Osteoblast (primary cell): ENCODE data around the gene RBM17. TPM values are rescaled to one million over a fixed set of nuclear protein-coding genes. Genes with fewer than 3 reads are reported as not detected.

Experiments
- DNase-seq: peaks from one replicate; pipeline ENCODE4 v3.0.0; 2011; ENCODE audit warnings: low spot score, mixed read lengths; ENCODE audit not compliant: insufficient read length; ENCODE audit errors: missing footprints
- H2AFZ ChIP-seq: 2 replicates; pipeline ENCODE4 v1.6.0; 2011; ENCODE audit warnings: mild to moderate bottlenecking, low read length
- H3K27ac ChIP-seq: 2 replicates; pipeline ENCODE4 v1.5.1; 2011; ENCODE audit warnings: mild to moderate bottlenecking, low read depth, low read length, moderate library complexity
- H3K27me3 ChIP-seq: 2 replicates; pipeline ENCODE4 v1.6.0; 2012; ENCODE audit warnings: mild to moderate bottlenecking, control low read depth, inconsistent platforms, low read length, moderate library complexity; ENCODE audit not compliant: insufficient read depth
- H3K36me3 ChIP-seq: 2 replicates; pipeline ENCODE4 v1.5.1; 2011; ENCODE audit warnings: mild to moderate bottlenecking, low read length, control low read depth, moderate library complexity; ENCODE audit not compliant: insufficient read depth
- H3K4me1 ChIP-seq: 2 replicates; pipeline ENCODE4 v1.5.1; 2011; ENCODE audit warnings: mild to moderate bottlenecking, low read length, control low read depth, moderate library complexity; ENCODE audit not compliant: insufficient read depth
- H3K4me2 ChIP-seq: 2 replicates; pipeline ENCODE4 v1.6.0; 2011; ENCODE audit warnings: mild to moderate bottlenecking, low read length; ENCODE audit not compliant: insufficient read depth
- H3K4me3 ChIP-seq: fragments of 200-600 bp; sonication (generic); 3 replicates; pipeline ENCODE4 v1.5.1; 2012; ENCODE audit warnings: mild to moderate bottlenecking, low read length, inconsistent platforms; ENCODE audit not compliant: insufficient read depth
- H3K79me2 ChIP-seq: 2 replicates; pipeline ENCODE4 v1.6.0; 2012; ENCODE audit warnings: mild to moderate bottlenecking, low read length, control low read depth, inconsistent platforms; ENCODE audit not compliant: insufficient read depth
- H3K9me3 ChIP-seq: 2 replicates; pipeline ENCODE4 v1.5.1; 2011; ENCODE audit warnings: low read depth, low read length, control low read depth
- H4K20me1 ChIP-seq: 2 replicates; pipeline ENCODE4 v1.6.0; 2012; ENCODE audit warnings: mild to moderate bottlenecking, low read length, control low read depth; ENCODE audit not compliant: insufficient read depth
- CTCF ChIP-seq: IDR thresholded peaks from 2 replicates; pipeline ENCODE4 v1.5.1; 2011; ENCODE audit warnings: mild to moderate bottlenecking, low read depth, low read length, moderate library complexity; ENCODE audit errors: extremely low read depth
- total RNA-seq: library from RNA; depleted of rRNA; stranded (reverse); fragments of >200 nt; gene quantifications from 2 replicates; pipeline ENCODE4 v1.2.3, GENCODE V29; 2012

The RBM17 gene
- total RNA-seq, 1 donor: 29.3 TPM

- Histone ChIP-seq H3K9me3 (no peaks in the 10 kb centered on the region), H2AFZ (peak overlapping the region; percentile 83), H3K79me2 (no peaks in the 10 kb centered on the region), H3K4me3 (peak overlapping the region; percentile 31), H4K20me1 (peaks cover 5% of the 10 kb centered on the region), H3K27me3 (no peaks in the 10 kb centered on the region), H3K27ac (no peak overlapping the region), H3K4me1 (peaks cover 2% of the 10 kb centered on the region), H3K36me3 (no peaks in the 10 kb centered on the region), H3K4me2 (peak overlapping the region; percentile 66)
- DNase-seq: peak; percentile 96
- peak; percentile 73 for TF ChIP-seq CTCF
Observed at GRCh38 chr10:6151087-6151977, 62.5 kb downstream of the RBM17 start.

- Histone ChIP-seq H3K27ac (no peak overlapping the region), H4K20me1 (no peaks in the 10 kb centered on the region), H3K4me1 (peaks cover 2% of the 10 kb centered on the region), H3K9me3 (no peaks in the 10 kb centered on the region), H3K27me3 (no peaks in the 10 kb centered on the region), H3K36me3 (no peaks in the 10 kb centered on the region), H2AFZ (no peak overlapping the region), H3K4me2 (no peak overlapping the region), H3K4me3 (no peak overlapping the region), H3K79me2 (no peaks in the 10 kb centered on the region)
- no peak for DNase-seq
- no peak for TF ChIP-seq CTCF
Observed at GRCh38 chr10:6153845-6154244, 65.0 kb downstream of the RBM17 start.

DNA sequence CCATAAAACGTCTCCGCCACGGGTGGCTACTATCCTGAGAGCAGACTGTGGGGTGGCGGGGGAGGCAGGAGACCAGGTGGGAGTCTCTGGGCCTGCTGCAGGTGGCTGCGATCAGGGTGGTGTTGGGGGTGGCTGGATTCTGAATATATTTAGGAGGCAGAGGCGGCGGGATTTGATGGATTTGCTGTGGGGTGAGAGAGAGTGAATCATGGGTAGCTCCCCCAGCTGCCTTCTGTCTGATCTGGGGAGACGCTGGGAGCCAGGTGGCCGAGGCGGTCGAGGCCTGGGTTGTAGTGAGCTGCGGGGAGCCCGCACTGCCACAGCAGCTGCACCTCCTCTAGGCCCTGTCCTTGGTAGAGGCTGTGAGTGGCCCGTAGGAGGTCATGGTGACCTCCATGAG, 65.7 kb downstream of the RBM17 start:
- H3K4me1 ChIP-seq: peaks cover 2% of the 10 kb centered on the region
- TF ChIP-seq CTCF: no peak
- H3K9me3 ChIP-seq: no peaks in the 10 kb centered on the region
- H3K4me3 ChIP-seq: no peak overlapping the region
- H3K36me3 ChIP-seq: no peaks in the 10 kb centered on the region
- no peak for DNase-seq
- no peak overlapping the region for H3K4me2 ChIP-seq
- no peaks in the 10 kb centered on the region for H4K20me1 ChIP-seq
- H2AFZ ChIP-seq: no peak overlapping the region
- H3K79me2 ChIP-seq: no peaks in the 10 kb centered on the region
- no peaks in the 10 kb centered on the region for H3K27me3 ChIP-seq
- H3K27ac ChIP-seq: no peak overlapping the region

GRCh38 chr10:6158276-6158675, 69.4 kb downstream of the RBM17 start:
- no peak for TF ChIP-seq CTCF
- H3K27ac ChIP-seq: peak overlapping the region; percentile 87
- no peaks in the 10 kb centered on the region for H3K79me2 ChIP-seq
- H4K20me1 ChIP-seq: no peaks in the 10 kb centered on the region
- H2AFZ ChIP-seq: no peak overlapping the region
- H3K36me3 ChIP-seq: no peaks in the 10 kb centered on the region
- DNase-seq: no peak
- H3K4me1 ChIP-seq: peaks cover 8% of the 10 kb centered on the region
- no peaks in the 10 kb centered on the region for H3K9me3 ChIP-seq
- H3K4me3 ChIP-seq: no peak overlapping the region
- H3K4me2 ChIP-seq: no peak overlapping the region
- no peaks in the 10 kb centered on the region for H3K27me3 ChIP-seq
